ENCODE measurements around the gene GUCA1A.
"Not testable (repeated sequence)": the region's sequence is repeated elsewhere in the genome, so short reads cannot be mapped to it uniquely, and the experiment has no call there.

Gene GUCA1A

DNA sequence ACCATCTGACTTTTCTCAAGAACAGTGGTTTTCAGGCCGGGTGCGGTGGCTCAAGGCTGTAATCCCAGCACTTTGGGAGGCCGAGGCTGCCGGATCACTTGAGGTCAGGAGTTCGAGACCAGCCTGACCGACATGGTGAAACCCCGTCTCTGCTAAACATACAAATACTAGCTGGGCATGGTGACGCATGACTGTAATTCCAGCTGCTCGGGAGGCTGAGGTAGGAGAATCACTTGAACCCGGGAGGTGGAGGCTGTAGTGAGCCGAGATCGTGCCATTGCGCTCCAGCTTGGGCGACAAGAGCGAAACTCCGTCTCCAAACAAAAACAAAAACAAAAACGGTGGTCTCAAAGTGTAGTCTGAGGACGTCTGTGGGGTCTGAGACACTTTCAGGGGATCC is 43.3 kb downstream of the GUCA1A start:
- DNase-seq, result not testable (repeated sequence)

GRCh38 chr6:42217157-42217518 is 44.0 kb downstream of the GUCA1A start:
- DNase-seq, result no peak

DNA sequence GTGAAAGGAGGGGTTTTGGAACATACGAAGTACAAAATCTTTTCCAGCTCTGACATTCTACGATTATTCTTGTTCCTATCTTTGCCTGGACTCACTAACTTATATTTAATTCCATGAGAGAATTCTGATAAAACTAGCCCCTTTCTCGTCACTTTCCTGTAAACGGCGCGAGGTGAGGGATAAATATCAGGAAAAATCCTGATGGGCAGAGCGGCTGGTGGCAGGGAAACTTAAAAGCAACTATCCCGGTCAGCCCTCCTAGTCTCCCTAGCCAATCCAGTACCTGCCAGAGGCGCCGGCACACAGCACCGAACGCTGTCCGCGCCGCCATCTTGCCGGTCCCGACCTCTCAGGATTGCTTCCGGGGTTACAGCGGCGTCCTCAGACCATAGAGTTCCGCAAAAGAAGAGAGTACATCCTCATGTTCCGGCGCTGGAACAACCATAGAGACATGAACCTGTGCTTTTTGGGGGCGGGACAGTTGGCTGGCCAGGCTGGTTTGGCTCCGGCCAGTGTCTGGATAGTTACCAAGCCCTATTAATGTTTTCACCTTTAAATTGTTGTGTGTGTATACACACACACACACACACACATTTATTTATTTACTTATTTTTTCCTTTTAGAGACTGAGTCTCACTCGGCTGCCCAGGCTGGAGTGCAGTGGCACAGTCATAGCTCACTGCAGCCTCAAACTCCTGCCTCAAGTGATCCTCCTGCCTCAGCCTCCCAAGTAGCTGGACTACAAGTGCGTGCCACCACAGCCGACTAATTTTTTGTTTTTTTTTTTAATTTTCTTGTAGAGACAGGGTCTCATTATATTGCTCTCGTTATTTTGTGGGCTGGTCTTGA is 44.6 kb downstream of the GUCA1A start, which contains the start of gene MRPS10:
Gene MRPS10, minus strand, starts transcription at position 343 of the 849 bp plus-strand sequence. Its CDS starts 12 bp downstream, at position 331.
- peak; percentile 94 for DNase-seq

DNA sequence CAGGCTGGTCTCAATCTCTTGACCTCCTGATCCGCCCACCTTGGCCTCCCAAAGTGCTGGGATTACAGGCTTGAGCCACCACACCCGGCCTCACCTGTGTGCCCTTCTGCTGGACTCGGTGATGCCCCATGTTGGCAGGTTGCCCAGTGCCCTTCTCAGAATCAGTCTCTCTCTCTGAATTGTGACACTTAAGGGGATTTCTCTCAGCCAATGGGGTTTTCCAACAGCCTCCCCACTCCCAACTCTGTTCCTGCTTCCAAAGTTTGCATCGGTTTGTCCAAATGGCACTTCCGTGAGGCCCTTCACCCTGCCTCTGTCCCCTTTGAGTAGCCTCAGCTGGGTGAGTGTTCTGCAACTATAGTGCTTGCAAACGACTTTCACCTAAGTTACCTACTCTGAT is 47.6 kb downstream of the GUCA1A start:
- DNase-seq, result no peak

- DNase-seq, result no peak
Observed at GRCh38 chr6:42221546-42221945, 48.4 kb downstream of the GUCA1A start.

DNA sequence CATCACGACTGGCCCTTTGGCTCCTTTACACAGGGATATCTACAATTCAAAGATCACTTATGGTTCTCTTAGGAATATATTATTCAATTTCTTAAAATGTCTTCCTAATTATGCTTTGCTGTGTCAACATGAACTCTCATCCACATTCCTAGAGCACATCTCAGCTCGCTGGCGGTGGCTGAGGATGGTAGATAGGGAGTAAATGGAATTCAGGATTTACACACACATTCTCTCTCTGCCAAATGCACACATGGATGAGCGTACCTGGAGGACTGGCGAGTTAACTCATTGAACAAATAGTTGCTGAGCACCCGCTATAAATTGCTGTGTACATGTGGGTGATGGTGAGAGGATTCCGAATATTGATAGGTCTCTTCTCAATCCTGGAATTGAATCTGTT is 49.3 kb downstream of the GUCA1A start:
- DNase-seq, result no peak

GRCh38 chr6:42224222-42225028 is 51.3 kb downstream of the GUCA1A start:
- no peak for DNase-seq

DNA sequence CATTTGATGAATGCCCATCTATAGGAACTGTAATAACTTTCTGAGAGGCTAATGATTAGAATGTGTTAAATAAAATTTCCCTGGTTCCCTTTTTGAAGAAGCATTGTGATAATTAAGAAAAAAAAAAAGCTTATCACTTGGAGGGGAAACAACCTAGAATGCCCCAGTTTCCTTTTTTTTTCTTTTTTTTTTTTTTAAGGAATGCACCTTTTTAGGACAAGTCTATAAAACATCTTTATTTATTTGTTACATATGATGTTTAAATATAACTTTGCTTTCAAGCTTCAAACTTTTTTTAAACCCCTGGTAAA is 51.8 kb downstream of the GUCA1A start:
- DNase-seq, result no peak

DNA sequence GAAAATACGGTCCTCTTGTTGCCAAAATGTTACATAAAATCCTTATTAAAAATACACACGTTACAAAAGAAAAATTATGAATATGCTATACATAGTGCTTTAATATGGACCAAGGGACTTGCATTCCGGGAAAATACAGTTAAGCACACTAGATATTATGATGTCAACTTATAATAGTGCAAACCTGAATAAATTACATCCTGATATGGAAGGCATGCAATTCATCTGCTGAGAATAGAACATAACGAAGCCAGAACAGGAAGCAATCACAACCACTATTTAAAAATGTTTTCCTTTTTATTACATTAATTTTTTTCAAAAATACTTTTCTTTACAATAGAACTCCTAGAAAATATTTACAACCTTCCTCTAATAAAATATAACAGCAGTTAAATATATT is 52.3 kb downstream of the GUCA1A start:
- DNase-seq, result no peak

GRCh38 chr6:42226161-42226611 is 53.0 kb downstream of the GUCA1A start:
- no peak for DNase-seq

DNA sequence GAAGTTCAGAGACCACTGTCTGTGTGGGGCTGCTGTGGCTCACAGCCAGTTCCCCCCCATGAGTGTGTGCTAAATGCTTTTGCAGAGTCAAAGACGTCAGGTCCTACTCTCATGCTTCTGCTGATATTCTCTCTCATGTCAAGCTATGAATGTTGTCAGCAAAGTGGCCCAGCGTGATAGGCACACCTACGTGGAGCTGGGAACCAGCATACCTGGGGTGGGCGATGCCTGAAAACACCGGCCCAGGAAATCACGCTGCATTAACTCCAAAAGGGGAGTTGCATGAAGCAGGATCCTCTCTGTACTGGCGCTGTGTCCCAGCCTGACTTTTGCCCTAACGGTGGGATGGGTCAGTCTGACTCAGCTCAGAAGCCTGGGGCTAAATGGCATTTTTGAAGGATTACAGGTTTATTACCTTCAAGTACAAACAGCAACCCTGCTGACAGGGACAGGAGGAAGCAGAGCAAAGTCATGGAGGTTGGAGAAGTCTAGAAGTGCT is 53.5 kb downstream of the GUCA1A start:
- DNase-seq, result no peak

- no peak for DNase-seq
Observed at GRCh38 chr6:42227173-42227850, 54.1 kb downstream of the GUCA1A start.

- DNase-seq, result no peak
Observed at GRCh38 chr6:42228305-42228704, 55.1 kb downstream of the GUCA1A start.
